Left ventricle myocardium superior (tissue), 1 donor: ENCODE data around the gene TCTN2. TPM values are rescaled to one million over a fixed set of nuclear protein-coding genes. Genes with fewer than 3 reads are reported as not detected.

ENCODE experiments used
- ATAC-seq: fragments of 200-7000 bp; cut with Tn5 transposase; one replicate; pipeline ENCODE4 v1.9.1; 2020; ENCODE audit warnings: mild to moderate bottlenecking, moderate library complexity
- DNase-seq: peaks from one replicate; pipeline ENCODE4 v3.0.0-alpha.2; 2020
- intact Hi-C: fragments of 100-400 bp; cut with micrococcal nuclease; formaldehyde crosslinking; loops from one replicate; pipeline ENCODE4 v1.11.0; 2022
- total RNA-seq: library from RNA; stranded (reverse); fragmentation: NEBNext Ultra II Directional; extraction: Animal tissue kit (Norgen Biotek cat#: 25700); gene quantifications from one replicate; pipeline ENCODE4 v1.2.1, GENCODE V29; 2021
- donor health status: DM: no; HTN: yes; CAD: no; lungs with severe emphysema.

The TCTN2 gene
- total RNA-seq, 1 donor from 2014 or later, result 3.7 TPM

DNA sequence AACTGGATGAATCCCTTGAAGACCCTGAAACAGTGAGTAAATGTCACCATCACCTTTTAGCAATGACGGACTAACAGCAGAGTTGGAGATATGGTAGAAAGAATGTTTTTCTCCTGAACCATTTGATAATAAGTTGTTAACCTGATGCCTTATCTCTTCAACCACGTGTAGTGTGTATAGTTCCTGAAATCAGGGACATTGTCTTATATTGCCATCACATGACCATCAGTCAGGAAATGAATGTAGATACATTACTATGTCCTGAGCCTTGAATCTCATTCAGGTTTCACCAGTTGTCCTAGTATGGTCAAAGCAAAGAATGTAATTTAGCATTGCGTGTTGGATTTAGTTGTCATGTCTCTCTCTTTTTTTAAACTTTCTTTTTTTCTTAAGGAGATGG lies 57.0 kb downstream of the TCTN2 start:
- DNase-seq (no peak), ATAC-seq (no peak)
- intact Hi-C loops, result no loop called here

- no peak for DNase-seq
- no peak for ATAC-seq
- intact Hi-C loops, result no loop called here
These were observed 60.7 kb downstream of the TCTN2 start for GRCh38 chr12:123731596-123731995.

DNA sequence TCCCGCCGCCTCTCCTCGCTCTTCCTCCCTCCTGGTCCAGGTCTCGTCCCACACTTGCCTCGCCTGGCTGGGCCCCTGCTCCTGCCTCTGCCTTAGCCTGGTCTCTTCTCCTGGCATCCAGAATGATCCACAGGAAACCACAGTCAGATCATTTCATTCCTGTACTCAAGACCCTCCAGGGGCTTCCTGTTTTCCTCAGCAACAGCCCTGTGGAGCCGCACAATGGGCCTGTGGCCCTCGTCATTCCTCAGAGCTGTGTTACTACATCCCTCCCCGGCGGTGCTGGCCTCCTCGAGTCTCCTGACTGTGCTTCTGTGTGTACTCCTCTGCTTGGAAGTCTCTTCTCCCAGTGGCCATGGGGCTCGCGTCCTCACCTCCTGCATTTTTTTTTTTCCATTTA lies 61.3 kb downstream of the TCTN2 start:
- ATAC-seq (no peak), DNase-seq (no peak)
- intact Hi-C loops, result no loop called here

GRCh38 chr12:123733229-123733628 lies 62.3 kb downstream of the TCTN2 start:
- DNase-seq (no peak), ATAC-seq (no peak)
- intact Hi-C loops, result no loop called here

DNA sequence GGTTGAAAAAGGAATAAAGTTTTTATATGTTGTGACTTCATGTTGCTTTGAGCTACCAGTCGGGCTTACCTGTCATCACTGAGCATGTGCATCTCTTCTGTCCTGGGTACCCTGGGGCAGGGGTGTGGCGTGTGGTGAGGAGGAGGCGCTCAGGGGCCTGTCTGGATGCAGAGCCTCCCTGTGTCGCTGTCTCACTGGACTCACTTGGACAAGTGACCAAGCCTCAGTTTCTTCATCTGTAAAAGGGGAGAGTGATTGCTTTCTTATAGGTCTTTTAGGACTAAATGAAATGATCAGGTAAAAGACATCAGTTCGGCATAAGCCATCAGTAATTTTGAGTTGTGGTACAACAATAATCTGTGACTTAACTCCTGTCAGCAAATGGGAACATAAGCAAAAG lies 63.4 kb downstream of the TCTN2 start:
- ATAC-seq, result no peak
- intact Hi-C loops, result no loop called here
- no peak for DNase-seq

DNA sequence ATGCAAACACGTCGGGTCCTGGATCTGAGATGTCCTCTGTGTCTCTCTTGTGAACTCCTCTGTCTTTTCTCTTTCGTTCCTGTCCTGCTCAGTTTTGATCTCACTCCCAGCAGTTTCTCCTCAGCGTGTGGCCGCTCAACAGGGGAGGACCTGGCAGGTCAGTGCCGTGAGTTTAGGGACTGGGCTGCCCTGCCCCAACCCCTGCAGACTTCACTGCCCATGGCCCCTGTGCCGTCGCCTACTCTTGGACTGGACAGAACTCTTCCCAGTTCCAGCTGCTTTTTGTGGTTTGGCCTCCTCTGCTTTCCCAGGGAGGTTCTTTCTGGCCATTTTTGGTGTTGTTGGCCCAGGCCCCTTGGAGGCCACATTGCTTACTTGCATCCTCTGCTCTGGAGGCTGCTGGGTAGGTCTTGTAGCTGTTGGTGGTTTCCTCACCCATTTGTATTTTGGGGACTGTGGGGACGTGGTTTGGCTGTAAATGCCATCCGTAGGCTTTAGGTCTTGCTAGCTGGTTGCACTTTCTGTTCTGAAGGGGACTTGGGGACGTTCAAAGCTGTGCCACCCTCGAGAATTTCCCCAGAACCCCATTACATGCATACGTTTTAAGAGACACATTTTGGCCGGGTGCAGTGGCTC lies 71.1 kb downstream of the TCTN2 start:
- no peak for DNase-seq
- no peak for ATAC-seq
- intact Hi-C loops, result no loop called here

GRCh38 chr12:123743002-123743401 lies 72.1 kb downstream of the TCTN2 start:
- ATAC-seq (no peak), DNase-seq (no peak)
- intact Hi-C loops, result no loop called here

- intact Hi-C loops, result no loop called here
- ATAC-seq (no peak), DNase-seq (no peak)
These were observed 73.9 kb downstream of the TCTN2 start for GRCh38 chr12:123744836-123745235.

- ATAC-seq (no peak), DNase-seq (no peak)
- intact Hi-C loops, result no loop called here
These were observed 76.4 kb downstream of the TCTN2 start for GRCh38 chr12:123747309-123747708.

GRCh38 chr12:123748161-123748560 lies 77.2 kb downstream of the TCTN2 start:
- intact Hi-C loops, result no loop called here
- DNase-seq, result no peak
- ATAC-seq, result no peak

DNA sequence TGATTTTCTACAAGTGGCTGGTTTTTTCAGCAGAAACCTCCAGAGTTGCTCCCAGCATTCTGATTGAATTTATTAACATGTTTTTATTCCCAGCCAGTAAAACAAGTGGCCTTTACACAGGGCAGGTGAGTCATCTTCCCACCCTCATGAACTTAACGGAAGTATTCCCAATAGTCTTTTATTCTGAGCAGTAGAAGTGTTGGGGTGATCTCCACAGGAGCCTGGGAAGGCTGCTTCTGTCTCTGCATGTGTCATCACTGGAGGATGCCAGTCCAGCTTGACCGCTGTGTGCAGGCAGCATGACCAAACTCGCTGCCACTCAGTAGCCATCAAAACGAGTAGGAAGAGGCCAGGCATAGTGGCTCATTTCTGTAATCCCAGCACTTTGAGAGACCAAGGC lies 77.7 kb downstream of the TCTN2 start:
- ATAC-seq (no peak), DNase-seq (no peak)
- intact Hi-C loops, result no loop called here

- intact Hi-C loops, result no loop called here
- ATAC-seq (no peak), DNase-seq (no peak)
These were observed 78.4 kb downstream of the TCTN2 start for GRCh38 chr12:123749355-123749754.

- intact Hi-C loops, result no loop called here
- ATAC-seq (no peak), DNase-seq (no peak)
These were observed 79.3 kb downstream of the TCTN2 start for GRCh38 chr12:123750159-123750656.

GRCh38 chr12:123752046-123752445 lies 81.1 kb downstream of the TCTN2 start:
- ATAC-seq (no peak), DNase-seq (no peak)
- intact Hi-C loops, result no loop called here

- ATAC-seq, result no peak
These were observed 83.3 kb downstream of the TCTN2 start for GRCh38 chr12:123754041-123754772.

DNA sequence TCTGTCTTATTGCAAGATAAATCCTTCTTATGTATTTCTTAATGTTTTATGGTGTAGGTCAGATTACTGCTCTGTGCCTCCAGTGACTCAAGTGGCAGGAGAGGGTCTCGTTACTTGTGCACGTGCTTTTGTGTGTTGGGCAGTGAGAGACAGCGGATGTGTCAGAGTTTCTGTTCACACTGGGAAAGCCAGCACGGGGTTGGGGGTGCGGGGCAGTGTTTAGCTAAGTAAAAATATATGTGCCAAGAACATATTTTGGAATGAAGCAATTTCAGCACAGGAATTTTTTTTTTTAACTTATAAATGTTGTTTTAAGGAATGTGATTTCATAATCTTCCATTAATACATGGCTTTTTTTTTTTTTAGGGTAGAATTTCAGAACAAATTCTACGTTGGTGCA lies 86.6 kb downstream of the TCTN2 start:
- DNase-seq (no peak), ATAC-seq (no peak)
- intact Hi-C loops, result no loop called here

More at GRCh38 chr12:123754041-123754772, 83.3 kb downstream of the TCTN2 start:
- DNase-seq, result no peak
- intact Hi-C loops, result no loop called here

Other genes starting within 250 kb of the TCTN2 start
- gene RILPL2, start 234.4 kb upstream of the TCTN2 start, total RNA-seq, result 2.1 TPM
- gene SNRNP35, start 213.0 kb upstream of the TCTN2 start, total RNA-seq, result 23.2 TPM
- gene RILPL1, start 137.4 kb upstream of the TCTN2 start, total RNA-seq, result 116 TPM
- 151 TPM for gene TMED2, start 86.6 kb upstream of the TCTN2 start, total RNA-seq
- 7.4 TPM for gene DDX55, start 69.0 kb upstream of the TCTN2 start, total RNA-seq
- 27.5 TPM for gene EIF2B1, start 37.4 kb upstream of the TCTN2 start, total RNA-seq
- gene GTF2H3, start 37.3 kb upstream of the TCTN2 start, total RNA-seq, result 12.2 TPM
- gene ATP6V0A2, start 41.2 kb downstream of the TCTN2 start, total RNA-seq, result 11.5 TPM
- gene DNAH10, start 91.2 kb downstream of the TCTN2 start, total RNA-seq, result 0.25 TPM